GM23338 (cell line): ENCODE measurements around the gene SHFL. TPM values are rescaled to one million over a fixed set of nuclear protein-coding genes. Genes with fewer than 3 reads are reported as not detected.

Experiments
- ATAC-seq: fragments of 200-7000 bp; cut with Tn5 transposase; 3 replicates; pipeline ENCODE4 v1.9.1; 2020
- DNase-seq: peaks from one replicate; pipeline ENCODE4 v3.0.0-alpha.2; 2015; ENCODE audit warnings: low spot score
- H2AFZ ChIP-seq: fragments of 200-600 bp; sonication (generic); 2 replicates; pipeline ENCODE4 v1.8.0; 2016; ENCODE audit warnings: antibody characterized with exemption, mild to moderate bottlenecking, moderate library complexity
- H3F3A ChIP-seq: fragments of 200-600 bp; sonication (generic); replicated peaks from 2 replicates; pipeline ENCODE4 v1.8.0; 2017; ENCODE audit warnings: antibody characterized with exemption, mixed run types, low read depth
- H3K27ac ChIP-seq: fragments of 200-600 bp; sonication (generic); 2 replicates; pipeline ENCODE4 v1.6.1; 2016; ENCODE audit warnings: low read depth
- H3K27me3 ChIP-seq: fragments of 200-600 bp; sonication (generic); 2 replicates; pipeline ENCODE4 v1.8.0; 2016; ENCODE audit warnings: mild to moderate bottlenecking, mixed run types, moderate library complexity; ENCODE audit not compliant: insufficient read depth
- H3K36me3 ChIP-seq: fragments of 200-600 bp; sonication (generic); 2 replicates; pipeline ENCODE4 v1.8.0; 2016; ENCODE audit warnings: mild to moderate bottlenecking; ENCODE audit not compliant: insufficient read depth
- H3K4me1 ChIP-seq: fragments of 200-600 bp; sonication (generic); 2 replicates; pipeline ENCODE4 v1.8.0; 2016; ENCODE audit warnings: mild to moderate bottlenecking, moderate library complexity; ENCODE audit not compliant: insufficient read depth
- H3K4me2 ChIP-seq: fragments of 200-600 bp; sonication (generic); 2 replicates; pipeline ENCODE4 v1.7.1; 2017; ENCODE audit warnings: mixed run types
- H3K4me3 ChIP-seq: fragments of 200-600 bp; sonication (generic); 2 replicates; pipeline ENCODE4 v1.6.1; 2016; ENCODE audit warnings: mixed run types
- H3K79me2 ChIP-seq: fragments of 200-600 bp; sonication (generic); replicated peaks from 2 replicates; pipeline ENCODE4 v1.8.0; 2017; ENCODE audit warnings: mild to moderate bottlenecking; ENCODE audit not compliant: insufficient read depth
- H3K9me2 ChIP-seq: fragments of 200-600 bp; sonication (generic); 2 replicates; pipeline ENCODE4 v1.8.0; 2017; ENCODE audit not compliant: insufficient read depth
- H4K20me1 ChIP-seq: fragments of 200-600 bp; sonication (generic); replicated peaks from 2 replicates; pipeline ENCODE4 v1.8.0; 2017; ENCODE audit warnings: mild to moderate bottlenecking; ENCODE audit not compliant: insufficient read depth
- H3K27ac Mint-ChIP-seq: 2 replicates; pipeline ENCODE4 v1.8.0; 2020; ENCODE audit warnings: inconsistent platforms, mild to moderate bottlenecking, moderate library complexity, mixed read lengths
- H3K27me3 Mint-ChIP-seq: 3 replicates; pipeline ENCODE4 v1.8.0; 2022; ENCODE audit warnings: low read depth, mild to moderate bottlenecking, moderate library complexity, mixed read lengths, inconsistent platforms; ENCODE audit not compliant: insufficient read depth, poor library complexity
- H3K36me3 Mint-ChIP-seq: 3 replicates; pipeline ENCODE4 v1.8.0; 2021; ENCODE audit warnings: low read depth, mild to moderate bottlenecking, inconsistent platforms, moderate library complexity, mixed read lengths
- H3K4me1 Mint-ChIP-seq: 3 replicates; pipeline ENCODE4 v1.8.0; 2020; ENCODE audit warnings: mild to moderate bottlenecking, inconsistent platforms, mixed read lengths
- H3K4me3 Mint-ChIP-seq: 3 replicates; pipeline ENCODE4 v1.8.0; 2021; ENCODE audit warnings: moderate library complexity, mild to moderate bottlenecking, inconsistent platforms, mixed read lengths
- H3K9me3 Mint-ChIP-seq: 3 replicates; pipeline ENCODE4 v1.8.0; 2020; ENCODE audit warnings: moderate library complexity, mild to moderate bottlenecking, inconsistent platforms, mixed read lengths
- CREB1 ChIP-seq: fragments of 250-450 bp; sonication (Bioruptor Pico); IDR thresholded peaks from 2 replicates; pipeline ENCODE4 v1.5.0; 2020; ENCODE audit warnings: low read depth, mild to moderate bottlenecking, moderate library complexity
- EZH2phosphoT487 ChIP-seq: fragments of 200-600 bp; sonication (generic); IDR thresholded peaks from one replicate; pipeline ENCODE4 v1.8.1; 2018; ENCODE audit warnings: antibody characterized with exemption; ENCODE audit not compliant: unreplicated experiment
- NANOG ChIP-seq: IDR thresholded peaks from 2 replicates; pipeline ENCODE4 v1.6.1; 2016; ENCODE audit warnings: antibody characterized with exemption, borderline replicate concordance
- STAT1 ChIP-seq: IDR thresholded peaks from one replicate; pipeline ENCODE4 v1.6.1; 2016; ENCODE audit warnings: antibody characterized with exemption; ENCODE audit not compliant: unreplicated experiment
- ZNF331 ChIP-seq: fragments of 250-450 bp; sonication (Bioruptor Pico); IDR thresholded peaks from 2 replicates; pipeline ENCODE4 v1.5.0; 2020; ENCODE audit warnings: low read depth, mild to moderate bottlenecking, moderate library complexity
- polyA plus RNA-seq: library from polyadenylated mRNA; unstranded; fragments of >200 nt; fragmentation: Nextera tagmentation; extraction: Ambion mirVana; gene quantifications from 2 replicates; pipeline ENCODE4 v1.2.1, GENCODE V29; 2016
- total RNA-seq: library from RNA; depleted of rRNA; stranded (reverse); fragments of >200 nt; shearing (Covaris generic); gene quantifications from 2 replicates; pipeline ENCODE4 v1.2.3, GENCODE V29; 2014
- TF ChIP-seq, protein P1 (sequence below): fragments of 250-450 bp; sonication (Bioruptor Pico); IDR thresholded peaks from 2 replicates; pipeline ENCODE4 v1.5.0; 2020; ENCODE audit warnings: mild to moderate bottlenecking, moderate library complexity
- TF ChIP-seq, protein P2 (sequence below), 2 experiments: fragments of 200-600 bp in 1 of 2; sonication (generic) in 1 of 2; conservative IDR thresholded peaks; 2 replicates each; pipeline versions ENCODE4 v1.5.1 to v1.6.1; 2016 to 2017; ENCODE audit warnings: antibody characterized with exemption in 2 of 2, low read depth in 2 of 2, mild to moderate bottlenecking in 2 of 2, moderate library complexity in 1 of 2

The SHFL gene
- total and polyA plus RNA-seq, 2 experiments from 2014 or later, result 31.7 to 32.1 TPM

DNA sequence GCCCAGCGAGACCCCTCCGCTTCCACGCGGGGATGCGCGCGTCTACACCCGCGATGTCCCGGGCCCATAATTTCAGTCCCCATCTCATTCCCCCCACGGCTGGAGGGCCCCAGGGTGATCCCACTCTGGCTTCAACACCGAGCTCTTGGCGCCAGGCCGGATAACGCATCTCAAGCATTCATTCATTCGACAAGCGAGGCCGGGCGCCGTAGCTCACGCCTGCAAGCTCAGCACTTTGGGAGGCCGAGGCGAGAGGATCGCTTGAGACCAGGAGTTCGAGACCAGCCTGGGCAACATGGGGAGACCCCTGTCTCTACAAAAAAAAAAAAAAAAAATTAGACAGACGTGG, 10.5 kb downstream of the SHFL start:
- Histone ChIP-seq H2AFZ (peak overlapping the region; percentile 91), H3K9me2 (no peaks in the 10 kb centered on the region), H3F3A (peaks cover 5% of the 10 kb centered on the region), H3K27ac (no peak overlapping the region), H3K27me3 (peaks cover 29% of the 10 kb centered on the region), H3K4me2 (peak overlapping the region; percentile 86), H3K36me3 (no peaks in the 10 kb centered on the region), H3K4me1 (no peaks in the 10 kb centered on the region; the same call in 1 of the 2 replicates), H3K79me2 (no peaks in the 10 kb centered on the region), H4K20me1 (no peaks in the 10 kb centered on the region), H3K4me3 (peak overlapping the region; percentile 55)
- no peak for DNase-seq
- peak; percentile 11 for ATAC-seq
- Mint-ChIP-seq H3K4me3 (peak overlapping the region; percentile 47; the same call in 2 of the 3 replicates), H3K9me3 (no peaks in the 10 kb centered on the region; the same call in 2 of the 3 replicates), H3K27ac (no peak overlapping the region), H3K36me3 (peaks cover 10% of the 10 kb centered on the region), H3K4me1 (peaks cover 2% of the 10 kb centered on the region; the same call in 2 of the 3 replicates), H3K27me3 (peaks cover 31% of the 10 kb centered on the region)
- no peak for TF ChIP-seq CREB1 (CRISPR knock-in tag)
- no peak for TF ChIP-seq ZNF331 (CRISPR knock-in tag)
- no peak for TF ChIP-seq STAT1
- TF ChIP-seq, protein P1, sequence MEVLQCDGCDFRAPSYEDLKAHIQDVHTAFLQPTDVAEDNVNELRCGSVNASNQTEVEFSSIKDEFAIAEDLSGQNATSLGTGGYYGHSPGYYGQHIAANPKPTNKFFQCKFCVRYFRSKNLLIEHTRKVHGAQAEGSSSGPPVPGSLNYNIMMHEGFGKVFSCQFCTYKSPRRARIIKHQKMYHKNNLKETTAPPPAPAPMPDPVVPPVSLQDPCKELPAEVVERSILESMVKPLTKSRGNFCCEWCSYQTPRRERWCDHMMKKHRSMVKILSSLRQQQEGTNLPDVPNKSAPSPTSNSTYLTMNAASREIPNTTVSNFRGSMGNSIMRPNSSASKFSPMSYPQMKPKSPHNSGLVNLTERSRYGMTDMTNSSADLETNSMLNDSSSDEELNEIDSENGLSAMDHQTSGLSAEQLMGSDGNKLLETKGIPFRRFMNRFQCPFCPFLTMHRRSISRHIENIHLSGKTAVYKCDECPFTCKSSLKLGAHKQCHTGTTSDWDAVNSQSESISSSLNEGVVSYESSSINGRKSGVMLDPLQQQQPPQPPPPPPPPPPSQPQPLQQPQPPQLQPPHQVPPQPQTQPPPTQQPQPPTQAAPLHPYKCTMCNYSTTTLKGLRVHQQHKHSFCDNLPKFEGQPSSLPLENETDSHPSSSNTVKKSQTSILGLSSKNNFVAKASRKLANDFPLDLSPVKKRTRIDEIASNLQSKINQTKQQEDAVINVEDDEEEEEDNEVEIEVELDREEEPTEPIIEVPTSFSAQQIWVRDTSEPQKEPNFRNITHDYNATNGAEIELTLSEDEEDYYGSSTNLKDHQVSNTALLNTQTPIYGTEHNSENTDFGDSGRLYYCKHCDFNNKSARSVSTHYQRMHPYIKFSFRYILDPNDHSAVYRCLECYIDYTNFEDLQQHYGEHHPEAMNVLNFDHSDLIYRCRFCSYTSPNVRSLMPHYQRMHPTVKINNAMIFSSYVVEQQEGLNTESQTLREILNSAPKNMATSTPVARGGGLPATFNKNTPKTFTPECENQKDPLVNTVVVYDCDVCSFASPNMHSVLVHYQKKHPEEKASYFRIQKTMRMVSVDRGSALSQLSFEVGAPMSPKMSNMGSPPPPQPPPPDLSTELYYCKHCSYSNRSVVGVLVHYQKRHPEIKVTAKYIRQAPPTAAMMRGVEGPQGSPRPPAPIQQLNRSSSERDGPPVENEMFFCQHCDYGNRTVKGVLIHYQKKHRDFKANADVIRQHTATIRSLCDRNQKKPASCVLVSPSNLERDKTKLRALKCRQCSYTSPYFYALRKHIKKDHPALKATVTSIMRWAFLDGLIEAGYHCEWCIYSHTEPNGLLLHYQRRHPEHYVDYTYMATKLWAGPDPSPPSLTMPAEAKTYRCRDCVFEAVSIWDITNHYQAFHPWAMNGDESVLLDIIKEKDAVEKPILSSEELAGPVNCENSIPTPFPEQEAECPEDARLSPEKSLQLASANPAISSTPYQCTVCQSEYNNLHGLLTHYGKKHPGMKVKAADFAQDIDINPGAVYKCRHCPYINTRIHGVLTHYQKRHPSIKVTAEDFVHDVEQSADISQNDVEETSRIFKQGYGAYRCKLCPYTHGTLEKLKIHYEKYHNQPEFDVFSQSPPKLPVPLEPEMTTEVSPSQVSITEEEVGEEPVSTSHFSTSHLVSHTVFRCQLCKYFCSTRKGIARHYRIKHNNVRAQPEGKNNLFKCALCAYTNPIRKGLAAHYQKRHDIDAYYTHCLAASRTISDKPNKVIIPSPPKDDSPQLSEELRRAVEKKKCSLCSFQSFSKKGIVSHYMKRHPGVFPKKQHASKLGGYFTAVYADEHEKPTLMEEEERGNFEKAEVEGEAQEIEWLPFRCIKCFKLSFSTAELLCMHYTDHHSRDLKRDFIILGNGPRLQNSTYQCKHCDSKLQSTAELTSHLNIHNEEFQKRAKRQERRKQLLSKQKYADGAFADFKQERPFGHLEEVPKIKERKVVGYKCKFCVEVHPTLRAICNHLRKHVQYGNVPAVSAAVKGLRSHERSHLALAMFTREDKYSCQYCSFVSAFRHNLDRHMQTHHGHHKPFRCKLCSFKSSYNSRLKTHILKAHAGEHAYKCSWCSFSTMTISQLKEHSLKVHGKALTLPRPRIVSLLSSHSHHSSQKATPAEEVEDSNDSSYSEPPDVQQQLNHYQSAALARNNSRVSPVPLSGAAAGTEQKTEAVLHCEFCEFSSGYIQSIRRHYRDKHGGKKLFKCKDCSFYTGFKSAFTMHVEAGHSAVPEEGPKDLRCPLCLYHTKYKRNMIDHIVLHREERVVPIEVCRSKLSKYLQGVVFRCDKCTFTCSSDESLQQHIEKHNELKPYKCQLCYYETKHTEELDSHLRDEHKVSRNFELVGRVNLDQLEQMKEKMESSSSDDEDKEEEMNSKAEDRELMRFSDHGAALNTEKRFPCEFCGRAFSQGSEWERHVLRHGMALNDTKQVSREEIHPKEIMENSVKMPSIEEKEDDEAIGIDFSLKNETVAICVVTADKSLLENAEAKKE (CRISPR knock-in tag), result no peak
- TF ChIP-seq EZH2phosphoT487, result no peak
- no peak for TF ChIP-seq NANOG
- TF ChIP-seq, protein P2, sequence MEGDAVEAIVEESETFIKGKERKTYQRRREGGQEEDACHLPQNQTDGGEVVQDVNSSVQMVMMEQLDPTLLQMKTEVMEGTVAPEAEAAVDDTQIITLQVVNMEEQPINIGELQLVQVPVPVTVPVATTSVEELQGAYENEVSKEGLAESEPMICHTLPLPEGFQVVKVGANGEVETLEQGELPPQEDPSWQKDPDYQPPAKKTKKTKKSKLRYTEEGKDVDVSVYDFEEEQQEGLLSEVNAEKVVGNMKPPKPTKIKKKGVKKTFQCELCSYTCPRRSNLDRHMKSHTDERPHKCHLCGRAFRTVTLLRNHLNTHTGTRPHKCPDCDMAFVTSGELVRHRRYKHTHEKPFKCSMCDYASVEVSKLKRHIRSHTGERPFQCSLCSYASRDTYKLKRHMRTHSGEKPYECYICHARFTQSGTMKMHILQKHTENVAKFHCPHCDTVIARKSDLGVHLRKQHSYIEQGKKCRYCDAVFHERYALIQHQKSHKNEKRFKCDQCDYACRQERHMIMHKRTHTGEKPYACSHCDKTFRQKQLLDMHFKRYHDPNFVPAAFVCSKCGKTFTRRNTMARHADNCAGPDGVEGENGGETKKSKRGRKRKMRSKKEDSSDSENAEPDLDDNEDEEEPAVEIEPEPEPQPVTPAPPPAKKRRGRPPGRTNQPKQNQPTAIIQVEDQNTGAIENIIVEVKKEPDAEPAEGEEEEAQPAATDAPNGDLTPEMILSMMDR (conservative IDR thresholded peaks at IDR 0.05; ENCODE audit: low read depth in 2 of 2), result no peak
